GM19099 (cell line): ENCODE data around the gene ZSWIM6.

Experiments used
- POLR2A ChIP-seq: IDR thresholded peaks from 3 replicates; pipeline ENCODE4 v1.6.1; 2011; ENCODE audit warnings: low read depth; ENCODE audit not compliant: insufficient read length; ENCODE audit errors: extremely low read depth

Gene ZSWIM6

GRCh38 chr5:61301341-61302199 is 30.5 kb upstream of the ZSWIM6 start:
- TF ChIP-seq POLR2A, result no peak

GRCh38 chr5:61302200-61302563 is 29.9 kb upstream of the ZSWIM6 start:
- TF ChIP-seq POLR2A, result no peak

- no peak for TF ChIP-seq POLR2A
Observed at GRCh38 chr5:61303346-61303745, 28.7 kb upstream of the ZSWIM6 start.

- TF ChIP-seq POLR2A, result no peak
Observed at GRCh38 chr5:61304590-61305381, 27.3 kb upstream of the ZSWIM6 start.

- TF ChIP-seq POLR2A, result no peak
Observed at GRCh38 chr5:61306531-61307131, 25.4 kb upstream of the ZSWIM6 start.

GRCh38 chr5:61307191-61307590 is 24.9 kb upstream of the ZSWIM6 start:
- no peak for TF ChIP-seq POLR2A

GRCh38 chr5:61307611-61308010 is 24.4 kb upstream of the ZSWIM6 start:
- TF ChIP-seq POLR2A, result no peak

GRCh38 chr5:61308712-61309111 is 23.3 kb upstream of the ZSWIM6 start:
- no peak for TF ChIP-seq POLR2A

- TF ChIP-seq POLR2A, result no peak
Observed at GRCh38 chr5:61309115-61309514, 22.9 kb upstream of the ZSWIM6 start.

GRCh38 chr5:61311056-61311610 is 20.9 kb upstream of the ZSWIM6 start:
- no peak for TF ChIP-seq POLR2A

- no peak for TF ChIP-seq POLR2A
Observed at GRCh38 chr5:61311836-61312808, 19.9 kb upstream of the ZSWIM6 start.

- TF ChIP-seq POLR2A, result no peak
Observed at GRCh38 chr5:61313960-61314681, 17.9 kb upstream of the ZSWIM6 start.

GRCh38 chr5:61318376-61318775 is 13.7 kb upstream of the ZSWIM6 start:
- no peak for TF ChIP-seq POLR2A
